ENCODE results near the gene EPS8. TPM values are rescaled to one million over a fixed set of nuclear protein-coding genes. Genes with fewer than 3 reads are reported as not detected.

EPS8 gene
- 23.7 and 31.7 TPM in 2 replicates for total RNA-seq (ENCODE audit: low replicate concordance)
- long read RNA-seq, transcript EPS8-221 (21 exons, 3,873 nt): major isoform, 65 of 129 reads
- long read RNA-seq, partial matches to known transcripts: 50 of 129 reads
- long read RNA-seq, other reads (novel, unspliced or antisense): 10 of 129 reads

DNA sequence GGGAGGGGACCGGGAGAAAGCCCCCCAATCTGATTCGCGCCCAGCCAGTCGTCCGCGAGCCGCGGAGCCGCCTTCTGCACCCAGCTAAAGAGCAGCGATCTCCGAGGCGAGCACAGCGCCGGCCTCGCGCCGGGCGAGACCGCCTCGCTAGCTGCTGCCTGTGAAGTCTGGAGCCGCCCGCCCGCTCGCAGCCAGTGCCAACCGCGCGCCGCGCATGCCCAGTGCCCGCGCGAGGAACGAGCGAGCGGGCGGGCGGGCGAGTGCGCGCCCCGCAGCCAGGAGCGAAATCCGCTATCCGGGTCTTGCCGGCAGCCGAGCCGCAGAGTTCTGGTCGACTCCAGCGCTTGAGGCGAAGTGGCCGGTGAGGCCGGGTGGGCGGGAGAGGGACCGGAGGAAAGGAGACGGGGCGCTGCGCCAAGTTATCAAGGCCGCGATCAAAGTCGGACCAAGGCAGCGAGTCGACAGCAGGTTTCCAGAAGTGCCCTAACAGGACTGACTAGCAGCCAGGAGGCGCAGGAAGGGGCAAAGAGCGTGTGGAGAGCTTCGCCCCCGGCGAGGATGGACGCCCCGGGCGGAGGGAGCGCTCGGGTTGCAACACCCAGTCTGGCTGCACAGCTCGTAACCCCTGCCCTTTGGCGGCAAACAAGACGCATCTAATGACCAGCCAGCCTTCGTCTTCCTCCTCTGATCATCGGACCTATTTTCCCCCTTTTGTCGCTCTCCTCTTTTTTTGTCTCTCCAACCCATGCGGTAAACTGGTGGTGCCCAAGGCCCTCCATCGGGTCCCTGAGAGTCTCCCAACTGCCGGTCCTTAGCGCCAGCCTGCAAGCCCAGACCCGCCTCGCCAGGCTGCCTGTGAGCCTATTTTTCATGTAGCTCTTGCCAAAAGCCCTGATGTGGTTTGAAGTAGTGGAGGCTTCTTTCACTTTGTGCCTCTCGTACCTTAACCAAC is at the start of gene EPS8:
EPS8 (minus strand) TSS at position 169 of the 952 bp plus-strand sequence. CDS start 106,437 bp downstream, outside the sequence.
- no peaks in the 10 kb centered on the region for H3K4me1 Mint-ChIP-seq (ENCODE audit: unreplicated experiment)
- H3K9me3 Mint-ChIP-seq: no peaks in the 10 kb centered on the region
- H3K27me3 Mint-ChIP-seq: peaks cover 36% of the 10 kb centered on the region
- peak within 1 kb of the TSS; percentile 93 for H3K4me3 Mint-ChIP-seq
- TF ChIP-seq, protein P1, sequence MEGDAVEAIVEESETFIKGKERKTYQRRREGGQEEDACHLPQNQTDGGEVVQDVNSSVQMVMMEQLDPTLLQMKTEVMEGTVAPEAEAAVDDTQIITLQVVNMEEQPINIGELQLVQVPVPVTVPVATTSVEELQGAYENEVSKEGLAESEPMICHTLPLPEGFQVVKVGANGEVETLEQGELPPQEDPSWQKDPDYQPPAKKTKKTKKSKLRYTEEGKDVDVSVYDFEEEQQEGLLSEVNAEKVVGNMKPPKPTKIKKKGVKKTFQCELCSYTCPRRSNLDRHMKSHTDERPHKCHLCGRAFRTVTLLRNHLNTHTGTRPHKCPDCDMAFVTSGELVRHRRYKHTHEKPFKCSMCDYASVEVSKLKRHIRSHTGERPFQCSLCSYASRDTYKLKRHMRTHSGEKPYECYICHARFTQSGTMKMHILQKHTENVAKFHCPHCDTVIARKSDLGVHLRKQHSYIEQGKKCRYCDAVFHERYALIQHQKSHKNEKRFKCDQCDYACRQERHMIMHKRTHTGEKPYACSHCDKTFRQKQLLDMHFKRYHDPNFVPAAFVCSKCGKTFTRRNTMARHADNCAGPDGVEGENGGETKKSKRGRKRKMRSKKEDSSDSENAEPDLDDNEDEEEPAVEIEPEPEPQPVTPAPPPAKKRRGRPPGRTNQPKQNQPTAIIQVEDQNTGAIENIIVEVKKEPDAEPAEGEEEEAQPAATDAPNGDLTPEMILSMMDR (conservative IDR thresholded peaks at IDR 0.05): no peak
- DNase-seq (ENCODE audit: extremely low spot score, unreplicated experiment): peak; percentile 96
- peaks cover 20% of the 10 kb centered on the region for H3K36me3 Mint-ChIP-seq
- H3K27ac Mint-ChIP-seq: peak within 1 kb of the TSS; percentile 73

DNA sequence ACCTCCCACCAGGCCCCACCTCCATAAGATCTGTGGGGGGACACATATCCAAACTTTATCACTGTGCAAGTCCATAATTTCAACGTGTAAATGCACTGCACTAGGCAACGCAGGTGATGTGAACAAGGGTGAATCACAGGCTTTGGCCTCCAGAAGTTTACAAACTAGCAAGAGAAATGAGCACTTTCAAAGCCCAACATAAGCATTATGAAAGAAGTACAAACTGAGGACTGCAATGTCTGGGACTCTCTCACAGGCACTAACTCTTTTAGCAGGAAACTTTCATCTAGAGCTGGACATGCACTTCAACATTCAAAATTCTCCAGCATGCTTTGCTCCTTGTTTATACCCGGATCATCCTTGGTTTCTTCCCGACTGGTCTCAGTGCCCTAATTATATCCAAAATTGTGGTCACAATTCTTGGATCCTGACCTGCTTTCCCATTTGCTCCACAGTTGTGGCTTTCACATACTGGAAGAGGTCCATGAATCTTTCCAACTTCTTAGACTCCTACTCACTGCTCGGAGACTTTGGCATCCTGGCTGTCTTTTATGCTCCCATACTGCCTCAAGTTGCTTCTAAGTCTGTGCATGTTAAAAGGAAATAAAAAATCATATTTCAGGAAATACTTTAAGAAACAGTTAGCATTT is 48.1 kb upstream of the EPS8 start:
- TF ChIP-seq, protein P1 (conservative IDR thresholded peaks at IDR 0.05): no peak
- Mint-ChIP-seq H3K27me3 (peaks cover 28% of the 10 kb centered on the region), H3K36me3 (no peaks in the 10 kb centered on the region), H3K27ac (no peak overlapping the region), H3K4me1 (ENCODE audit: unreplicated experiment) (no peaks in the 10 kb centered on the region), H3K9me3 (no peaks in the 10 kb centered on the region), H3K4me3 (no peak overlapping the region)
- no peak for DNase-seq (ENCODE audit: extremely low spot score, unreplicated experiment)

DNA sequence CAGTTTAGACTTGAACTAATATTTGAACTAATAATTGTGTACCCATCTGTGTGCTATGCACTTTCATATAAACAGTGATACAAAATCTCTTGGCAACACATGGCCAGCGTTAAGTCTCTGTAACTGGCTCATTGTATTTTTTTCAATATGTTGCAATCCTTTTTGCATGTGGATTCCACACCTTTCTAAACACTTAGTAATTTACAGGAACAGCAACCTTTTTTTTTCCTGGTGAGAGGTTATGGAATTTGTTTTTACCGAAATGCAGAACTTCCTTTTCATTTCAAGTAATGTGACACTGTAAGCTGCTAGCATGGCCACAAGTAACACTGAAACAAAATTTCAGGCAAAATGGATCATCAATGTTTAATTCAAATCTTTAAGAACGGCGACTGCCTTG is 45.4 kb upstream of the EPS8 start:
- Mint-ChIP-seq H3K4me1 (ENCODE audit: unreplicated experiment) (no peaks in the 10 kb centered on the region), H3K27ac (no peak overlapping the region), H3K36me3 (peaks cover 6% of the 10 kb centered on the region), H3K4me3 (no peak overlapping the region), H3K27me3 (peaks cover 38% of the 10 kb centered on the region), H3K9me3 (no peaks in the 10 kb centered on the region)
- no peak for DNase-seq (ENCODE audit: extremely low spot score, unreplicated experiment)
- TF ChIP-seq, protein P1 (conservative IDR thresholded peaks at IDR 0.05): no peak

DNA sequence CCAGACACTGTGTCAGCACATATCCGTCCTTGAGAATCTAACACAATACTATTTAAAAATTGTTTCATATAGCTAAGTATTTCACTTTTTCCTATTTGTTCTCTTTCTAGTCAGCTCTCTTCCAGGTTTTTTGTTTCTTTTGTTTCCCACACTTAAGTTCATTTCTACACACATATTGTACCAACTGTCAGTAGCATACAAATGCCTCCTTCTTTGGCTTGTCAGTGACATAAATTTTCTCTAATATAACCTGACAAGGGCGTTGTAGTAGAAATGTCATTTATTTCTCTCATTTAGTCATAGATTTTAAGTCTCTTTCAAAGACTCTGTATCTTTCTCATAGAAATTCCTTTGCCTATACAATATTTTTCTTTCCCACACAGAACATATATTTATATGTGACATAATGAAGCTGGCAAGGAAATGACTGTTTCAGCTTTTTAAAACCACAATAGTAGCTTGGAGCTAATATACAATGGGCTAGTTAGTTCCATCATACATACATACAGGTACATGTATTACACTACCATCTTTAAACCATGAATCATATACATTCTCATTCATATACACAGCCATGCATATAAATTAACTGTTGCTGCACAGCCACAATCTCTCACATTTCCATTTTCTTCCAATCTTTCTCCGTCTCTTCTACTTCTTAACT is 42.3 kb upstream of the EPS8 start:
- Mint-ChIP-seq H3K27ac (no peak overlapping the region), H3K4me1 (ENCODE audit: unreplicated experiment) (no peaks in the 10 kb centered on the region), H3K4me3 (no peak overlapping the region), H3K9me3 (no peaks in the 10 kb centered on the region), H3K27me3 (peaks cover 27% of the 10 kb centered on the region), H3K36me3 (peaks cover 8% of the 10 kb centered on the region)
- TF ChIP-seq, protein P1 (conservative IDR thresholded peaks at IDR 0.05): no peak
- no peak for DNase-seq (ENCODE audit: extremely low spot score, unreplicated experiment)

DNA sequence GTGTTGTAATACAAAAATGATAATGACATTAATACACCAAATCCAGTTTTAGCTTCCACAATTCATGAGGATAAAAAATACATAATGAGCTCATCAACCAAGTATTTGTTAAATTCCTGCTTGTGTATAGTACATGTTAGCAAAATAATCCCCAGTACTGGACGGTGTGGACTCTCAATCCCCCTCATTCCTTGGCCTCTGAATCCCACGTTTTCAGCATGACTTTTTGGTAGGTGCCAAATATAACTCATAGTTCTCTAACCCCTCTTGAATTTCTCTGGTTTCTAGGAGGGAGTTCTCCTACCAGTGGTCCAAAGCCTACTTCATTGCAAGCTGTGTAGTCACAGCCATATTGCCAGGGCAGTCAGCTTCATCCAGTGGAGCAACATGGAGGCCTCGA is 41.4 kb upstream of the EPS8 start:
- no peaks in the 10 kb centered on the region for H3K9me3 Mint-ChIP-seq
- H3K36me3 Mint-ChIP-seq: peaks cover 8% of the 10 kb centered on the region
- TF ChIP-seq, protein P1 (conservative IDR thresholded peaks at IDR 0.05): no peak
- H3K27me3 Mint-ChIP-seq: peaks cover 27% of the 10 kb centered on the region
- H3K4me3 Mint-ChIP-seq: no peak overlapping the region
- H3K4me1 Mint-ChIP-seq (ENCODE audit: unreplicated experiment): no peaks in the 10 kb centered on the region
- H3K27ac Mint-ChIP-seq: no peak overlapping the region
- DNase-seq (ENCODE audit: extremely low spot score, unreplicated experiment): no peak

Data from type B pancreatic cell (in vitro differentiated cells).